Hindlimb muscle (tissue), 1 donor: ENCODE results near the gene WNT2. TPM values are rescaled to one million over a fixed set of nuclear protein-coding genes. Genes with fewer than 3 reads are reported as not detected.

Source experiments
- DNase-seq: peaks from one replicate; pipeline ENCODE4 v3.0.0-alpha.2; 2013
- polyA plus RNA-seq: library from polyadenylated mRNA; unstranded; fragments of 120-200 nt; gene quantifications from one replicate; pipeline ENCODE4 v1.2.1, GENCODE V29; 2013; ENCODE audit not compliant: insufficient read length

The WNT2 gene
- 1.1 TPM for polyA plus RNA-seq

GRCh38 chr7:117322741-117323304, at the start of gene WNT2:
TSS of gene WNT2 (minus strand) at chr7:117323058. CDS start at chr7:117322989, 69 bp downstream.
- DNase-seq, result peak; percentile 10

- DNase-seq, result no peak
Observed at GRCh38 chr7:117372073-117372472, 49.2 kb upstream of the WNT2 start.

- no peak for DNase-seq
Observed at GRCh38 chr7:117364339-117365080, 41.7 kb upstream of the WNT2 start.

- no peak for DNase-seq
Observed at GRCh38 chr7:117362294-117362888, 39.5 kb upstream of the WNT2 start.

GRCh38 chr7:117350027-117350426, 27.2 kb upstream of the WNT2 start:
- no peak for DNase-seq

GRCh38 chr7:117349570-117349969, 26.7 kb upstream of the WNT2 start:
- no peak for DNase-seq

GRCh38 chr7:117347962-117348672, 25.3 kb upstream of the WNT2 start:
- no peak for DNase-seq

GRCh38 chr7:117347480-117347879, 24.6 kb upstream of the WNT2 start:
- no peak for DNase-seq

GRCh38 chr7:117346161-117346560, 23.3 kb upstream of the WNT2 start:
- DNase-seq, result no peak

GRCh38 chr7:117338020-117338419, 15.2 kb upstream of the WNT2 start:
- no peak for DNase-seq

- DNase-seq, result no peak
Observed at GRCh38 chr7:117333168-117333567, 10.3 kb upstream of the WNT2 start.

GRCh38 chr7:117332031-117332430, 9.2 kb upstream of the WNT2 start:
- no peak for DNase-seq

GRCh38 chr7:117325836-117326235, 3.0 kb upstream of the WNT2 start:
- no peak for DNase-seq

GRCh38 chr7:117324960-117325359, 2.1 kb upstream of the WNT2 start:
- peak; percentile 7 for DNase-seq

GRCh38 chr7:117323851-117324711, 1.2 kb upstream of the WNT2 start:
- DNase-seq, result peak; percentile 64

GRCh38 chr7:117323305-117323850, 520 bp upstream of the WNT2 start:
- peak; percentile 22 for DNase-seq

GRCh38 chr7:117320523-117320922, 2.3 kb downstream of the WNT2 start:
- DNase-seq, result no peak

- DNase-seq, result no peak
Observed at GRCh38 chr7:117319181-117319580, 3.7 kb downstream of the WNT2 start.

- DNase-seq, result no peak
Observed at GRCh38 chr7:117313582-117313981, 9.3 kb downstream of the WNT2 start.

- no peak for DNase-seq
Observed at GRCh38 chr7:117312593-117313580, 10.0 kb downstream of the WNT2 start.

- no peak for DNase-seq
Observed at GRCh38 chr7:117308891-117309290, 14.0 kb downstream of the WNT2 start.
